Measurements from ENCODE around the gene PNKD.

PNKD gene, protein sequence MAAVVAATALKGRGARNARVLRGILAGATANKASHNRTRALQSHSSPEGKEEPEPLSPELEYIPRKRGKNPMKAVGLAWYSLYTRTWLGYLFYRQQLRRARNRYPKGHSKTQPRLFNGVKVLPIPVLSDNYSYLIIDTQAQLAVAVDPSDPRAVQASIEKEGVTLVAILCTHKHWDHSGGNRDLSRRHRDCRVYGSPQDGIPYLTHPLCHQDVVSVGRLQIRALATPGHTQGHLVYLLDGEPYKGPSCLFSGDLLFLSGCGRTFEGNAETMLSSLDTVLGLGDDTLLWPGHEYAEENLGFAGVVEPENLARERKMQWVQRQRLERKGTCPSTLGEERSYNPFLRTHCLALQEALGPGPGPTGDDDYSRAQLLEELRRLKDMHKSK

DNA sequence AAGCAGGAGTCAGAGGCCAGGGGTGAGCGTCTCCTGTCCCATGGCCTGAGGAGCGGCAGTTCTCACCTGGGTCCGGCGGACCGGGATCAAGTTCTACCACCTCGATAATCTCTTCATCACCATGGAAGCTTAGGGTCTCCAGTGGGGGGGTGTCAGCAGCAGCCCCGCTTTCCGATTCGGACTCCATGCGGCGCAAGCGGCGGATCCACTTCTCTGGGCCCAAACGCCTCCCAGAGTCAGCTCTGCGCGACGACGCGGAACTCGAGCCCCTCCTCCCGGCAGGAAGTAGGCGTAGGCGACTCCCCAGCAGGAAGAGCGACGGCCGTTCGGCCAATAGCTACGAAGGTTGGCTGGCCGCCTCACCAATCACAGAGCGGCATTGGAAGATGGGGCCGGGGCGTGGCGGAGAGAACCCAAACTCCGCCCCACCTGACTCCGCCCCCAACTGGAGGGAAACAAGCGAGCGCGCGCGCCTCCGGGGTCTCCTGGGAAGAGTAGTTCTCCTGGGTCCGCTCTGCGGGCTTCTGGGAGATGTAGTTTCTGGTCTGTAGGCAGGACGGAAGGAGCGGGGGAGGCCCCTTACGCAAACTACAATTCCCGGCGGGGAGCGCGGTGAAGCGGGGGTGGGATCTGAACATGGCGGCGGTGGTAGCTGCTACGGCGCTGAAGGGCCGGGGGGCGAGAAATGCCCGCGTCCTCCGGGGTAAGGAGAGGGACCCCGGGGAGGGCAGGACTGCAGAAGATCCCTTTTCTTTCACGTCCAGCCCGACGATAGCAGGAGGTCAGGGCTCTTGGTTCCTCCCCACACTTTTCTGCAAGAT lies at the start of gene PNKD, which contains the start of gene AAMP:
TSS of gene PNKD (plus strand) at position 620 of the 821 bp plus-strand sequence. CDS start at position 637, 17 bp downstream.
TSS of gene AAMP (minus strand) at position 238 of the 821 bp plus-strand sequence. CDS start at position 187, 51 bp downstream.
- DNase-seq = peak; percentile 97

DNA sequence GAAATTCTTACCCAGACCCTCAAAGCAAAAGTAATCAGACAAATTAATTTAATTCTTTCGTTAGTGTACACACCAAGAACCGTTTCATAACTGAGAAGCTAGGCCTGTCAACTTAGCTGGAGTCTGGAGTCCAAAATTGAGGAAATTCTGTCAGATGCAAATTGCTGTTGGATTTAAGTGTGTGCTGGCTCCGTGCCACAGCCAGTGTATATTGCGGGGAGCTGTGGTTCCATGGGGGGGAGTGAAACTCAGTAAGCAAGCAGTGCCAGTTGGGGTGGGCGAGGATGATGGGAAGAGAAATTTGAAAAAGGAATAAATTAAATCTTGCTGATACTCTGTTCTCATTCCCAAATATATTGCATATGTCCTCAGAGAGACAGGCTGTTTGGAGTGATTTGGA lies 49.3 kb upstream of the PNKD start:
- no peak for DNase-seq

DNA sequence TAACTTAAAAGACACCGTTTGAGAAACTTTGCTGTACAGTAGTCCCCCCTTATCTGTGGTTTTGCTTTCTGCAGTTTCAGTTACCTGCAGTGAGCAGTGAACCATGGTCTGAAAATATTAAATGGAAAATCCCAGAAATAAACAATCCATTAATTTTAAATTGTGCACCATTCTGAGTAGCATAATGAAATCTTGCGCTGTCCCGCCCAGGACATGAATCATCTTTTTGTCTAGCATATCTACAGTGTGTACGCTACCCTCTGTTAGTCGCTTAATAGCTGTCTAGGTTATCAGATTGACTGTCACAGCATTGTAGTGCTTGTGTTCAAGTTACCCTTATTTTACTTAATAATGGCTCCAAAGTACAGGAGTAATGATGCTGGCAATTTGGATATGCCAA lies 47.3 kb upstream of the PNKD start:
- no peak for DNase-seq

DNA sequence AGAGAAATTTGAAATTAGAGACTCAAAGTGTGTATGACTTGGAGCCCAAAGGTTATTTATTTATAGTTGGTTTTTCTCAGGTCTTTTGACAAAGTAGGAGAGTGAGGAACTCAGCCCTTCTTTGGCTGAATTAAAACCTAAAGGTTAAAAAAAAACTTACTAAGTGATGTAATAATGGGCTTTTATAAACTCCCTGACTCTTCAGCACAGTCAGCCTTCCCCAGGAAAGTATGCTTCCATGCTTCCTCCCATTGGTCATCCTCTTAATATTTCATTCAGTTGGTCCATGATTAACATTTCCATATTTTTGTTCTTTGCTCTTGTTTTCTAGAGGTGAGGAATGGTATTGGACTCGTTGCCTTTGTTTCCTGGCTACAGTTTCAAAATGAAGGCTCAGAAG lies 46.1 kb upstream of the PNKD start:
- DNase-seq = no peak

DNA sequence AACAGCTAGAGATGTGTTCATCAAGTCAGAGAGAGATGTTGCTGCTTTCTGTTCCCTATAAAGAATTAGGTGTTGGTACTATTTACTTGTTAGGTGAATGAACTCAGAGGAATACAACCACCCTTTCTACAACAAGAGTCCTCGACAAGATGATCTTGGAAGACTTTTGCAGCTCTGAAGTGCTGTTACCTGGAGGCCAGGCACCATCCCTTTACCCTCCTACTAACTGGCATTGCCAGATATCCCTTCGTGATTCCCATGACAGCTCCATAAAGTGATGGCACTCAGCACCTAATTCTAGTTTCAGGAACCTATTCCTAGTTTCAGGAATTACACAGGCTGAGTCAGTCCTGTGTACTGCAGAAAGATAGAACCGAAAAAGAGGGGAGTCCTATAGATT lies 43.4 kb upstream of the PNKD start:
- no peak for DNase-seq

DNA sequence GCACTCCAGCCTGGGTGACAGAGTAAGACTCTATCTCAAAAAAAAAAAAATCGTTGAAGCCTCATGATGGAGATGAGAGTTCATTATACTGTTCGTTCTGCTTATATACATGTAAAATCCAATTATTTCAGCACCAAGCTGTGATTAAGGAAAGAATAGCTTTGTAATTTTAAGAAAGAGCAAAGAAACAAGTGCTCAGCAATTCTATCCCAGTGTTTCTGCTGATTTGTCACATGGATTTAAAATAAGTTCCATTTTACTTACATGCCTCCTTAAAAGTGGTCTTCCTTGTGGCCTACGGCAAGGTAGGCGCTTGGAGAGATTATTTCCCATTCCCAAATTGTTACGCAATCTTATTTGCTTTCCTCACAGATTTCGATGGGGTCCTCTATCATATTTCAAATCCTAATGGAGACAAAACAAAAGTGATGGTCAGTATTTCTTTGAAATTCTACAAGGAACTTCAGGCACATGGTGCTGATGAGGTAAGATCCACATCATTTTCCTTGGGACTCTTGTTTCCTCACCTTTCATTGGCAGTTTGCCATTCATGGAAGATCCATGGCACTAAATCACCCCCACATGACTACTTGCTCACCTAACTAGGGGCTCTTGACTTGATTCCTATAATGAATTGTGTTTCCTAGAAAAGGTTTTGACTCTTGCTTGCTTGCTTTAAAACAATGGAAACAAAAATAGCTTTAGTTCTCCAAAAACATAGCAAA lies 41.8 kb upstream of the PNKD start:
- DNase-seq = no peak

DNA sequence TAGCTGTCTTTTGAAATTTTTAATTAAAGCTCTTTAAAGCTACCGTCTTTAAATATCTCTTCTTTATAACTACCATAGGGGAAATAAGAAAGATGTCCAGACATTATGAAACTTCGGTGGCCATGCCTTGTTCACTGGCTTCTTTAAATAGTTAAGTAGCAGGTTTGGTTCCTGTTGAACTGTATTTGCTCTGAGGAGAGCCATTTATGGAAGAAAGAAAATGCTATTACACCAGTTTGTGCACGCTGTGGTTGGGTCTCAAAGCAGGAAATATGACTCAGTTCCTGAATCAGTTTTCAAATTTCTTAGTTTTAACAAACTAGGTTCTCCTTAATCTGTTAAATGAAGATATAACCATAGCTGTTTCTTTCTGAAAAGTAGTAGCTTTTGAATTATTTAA lies 41.1 kb upstream of the PNKD start:
- no peak for DNase-seq

DNA sequence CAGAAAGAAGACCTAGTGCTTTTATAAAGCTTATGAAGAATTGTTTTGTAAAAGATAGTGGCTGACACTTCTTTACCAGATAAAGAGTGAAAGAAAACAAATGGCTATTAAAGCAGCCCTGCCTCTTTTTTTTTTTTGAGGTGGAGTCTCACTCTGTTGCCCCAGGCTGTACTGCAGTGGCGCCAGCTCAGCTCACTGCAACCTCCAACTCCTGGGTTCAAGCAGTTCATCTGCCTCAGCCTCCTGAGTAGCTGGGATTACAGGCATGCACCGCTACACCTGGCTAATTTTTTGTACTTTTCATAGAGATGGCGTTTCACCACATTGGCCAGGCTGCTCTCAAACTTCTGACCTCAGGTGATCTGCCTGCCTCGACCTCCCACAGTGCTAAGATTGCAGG lies 40.5 kb upstream of the PNKD start:
- no peak for DNase-seq

DNA sequence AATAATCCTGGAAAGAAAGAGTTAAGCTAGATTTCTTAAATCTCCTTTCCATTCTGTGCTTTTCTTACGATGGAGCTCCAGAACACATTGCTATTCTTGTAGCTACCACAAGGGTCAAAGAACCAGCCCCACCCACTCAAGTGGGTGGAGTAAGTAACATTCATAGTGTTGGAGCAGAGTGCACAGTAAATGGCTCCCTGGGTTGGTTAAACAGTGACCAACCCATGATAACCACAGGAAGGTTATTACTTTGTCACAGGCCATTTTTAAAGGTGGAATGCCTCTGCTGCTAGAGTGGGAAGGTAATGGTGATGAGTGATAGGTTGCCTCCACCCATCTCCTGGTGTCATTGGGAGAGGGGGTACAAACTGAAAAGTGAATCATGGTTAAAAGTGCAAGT lies 39.4 kb upstream of the PNKD start:
- no peak for DNase-seq

DNA sequence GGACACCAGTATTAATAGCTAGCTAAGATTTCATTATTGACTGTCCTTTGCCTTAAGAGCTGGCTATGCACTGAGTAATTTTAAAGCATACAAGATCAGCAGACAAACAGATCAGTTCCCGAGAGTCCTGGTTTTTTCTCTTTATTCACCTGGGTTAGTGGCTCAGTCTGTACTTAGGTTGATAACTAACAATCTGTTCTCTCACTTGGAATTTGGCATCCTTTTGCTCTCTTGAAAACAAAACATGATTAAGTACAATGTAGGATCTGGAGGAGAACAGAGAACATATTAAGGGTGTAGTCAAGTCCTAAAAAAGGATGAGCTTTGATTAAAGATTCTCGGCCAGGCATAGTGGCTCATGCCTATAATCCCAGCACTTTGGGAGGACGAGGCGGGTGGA lies 36.8 kb upstream of the PNKD start:
- DNase-seq = no peak

DNA sequence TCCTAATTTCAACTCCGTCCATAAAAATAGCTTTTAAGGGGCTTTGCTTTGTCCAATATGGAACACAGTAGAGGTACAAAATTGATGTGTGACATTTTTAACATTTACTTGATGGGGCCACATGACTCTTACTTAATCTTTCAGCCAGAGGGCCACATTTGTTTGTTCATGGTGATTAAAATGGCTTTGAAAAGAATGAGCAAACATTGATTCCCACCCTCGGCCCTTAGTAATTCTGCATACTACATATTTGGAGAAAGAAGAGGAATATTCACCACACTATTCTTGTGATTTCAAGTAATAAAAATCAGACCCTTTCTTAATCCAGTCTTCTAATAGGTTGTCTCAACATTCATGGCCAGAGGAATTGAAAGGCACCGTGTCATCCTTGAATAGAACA lies 35.8 kb upstream of the PNKD start:
- DNase-seq = no peak

DNA sequence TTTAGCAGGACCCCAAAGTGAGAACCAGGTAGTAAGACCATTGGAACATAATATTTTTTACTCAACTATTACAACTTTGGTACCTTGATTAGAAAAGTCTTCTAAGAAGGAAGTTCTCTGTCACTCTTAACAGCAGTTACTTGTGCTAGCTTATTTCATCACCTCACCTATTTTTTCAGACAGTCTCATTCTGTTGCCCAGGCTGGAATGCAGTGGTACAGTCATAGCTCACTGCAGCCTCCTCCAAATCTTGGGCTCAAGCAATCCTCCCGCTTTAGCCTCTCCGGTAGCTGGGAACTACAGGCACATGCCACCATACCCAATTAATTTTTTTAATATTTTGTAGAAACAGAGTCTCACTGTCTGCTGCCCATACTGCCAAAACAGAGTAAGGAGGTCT lies 35.3 kb upstream of the PNKD start:
- no peak for DNase-seq

DNA sequence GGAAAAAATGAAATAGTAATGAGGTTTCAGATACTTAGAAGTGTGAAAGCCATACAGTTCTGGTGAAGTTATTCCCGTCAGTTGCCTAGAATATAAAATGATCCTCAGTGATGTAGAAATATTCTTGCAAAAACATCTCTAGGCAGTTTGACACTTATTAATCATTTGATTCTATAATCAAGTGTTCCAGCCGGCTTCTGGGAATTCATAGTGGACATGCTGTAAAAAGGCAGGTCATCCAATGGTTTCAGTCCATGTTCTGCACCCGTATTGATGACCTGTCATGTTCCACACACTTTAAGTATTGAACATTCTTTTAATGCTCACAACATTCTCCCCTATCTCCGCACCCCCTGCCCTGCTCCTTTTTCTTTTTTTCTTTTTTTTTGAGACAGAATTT lies 33.5 kb upstream of the PNKD start:
- no peak for DNase-seq

DNA sequence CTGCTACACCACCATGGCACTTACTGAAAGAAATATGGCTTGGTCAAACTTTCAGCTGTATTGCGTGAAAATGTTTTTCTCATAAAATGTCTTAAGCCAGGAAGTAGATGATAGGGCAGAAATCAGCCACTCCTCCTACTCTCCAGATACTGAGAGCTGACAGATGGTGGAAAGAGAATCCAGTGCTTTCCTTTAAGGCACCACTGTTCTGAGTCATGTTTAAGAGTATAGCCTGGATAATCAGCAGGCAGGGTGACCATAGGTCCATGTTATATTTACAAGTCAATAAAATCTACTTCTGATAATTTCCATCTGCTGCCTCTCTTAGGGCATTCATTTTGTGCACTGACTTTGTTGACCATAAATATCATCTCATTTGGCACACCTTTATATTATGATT lies 31.4 kb upstream of the PNKD start:
- no peak for DNase-seq

DNA sequence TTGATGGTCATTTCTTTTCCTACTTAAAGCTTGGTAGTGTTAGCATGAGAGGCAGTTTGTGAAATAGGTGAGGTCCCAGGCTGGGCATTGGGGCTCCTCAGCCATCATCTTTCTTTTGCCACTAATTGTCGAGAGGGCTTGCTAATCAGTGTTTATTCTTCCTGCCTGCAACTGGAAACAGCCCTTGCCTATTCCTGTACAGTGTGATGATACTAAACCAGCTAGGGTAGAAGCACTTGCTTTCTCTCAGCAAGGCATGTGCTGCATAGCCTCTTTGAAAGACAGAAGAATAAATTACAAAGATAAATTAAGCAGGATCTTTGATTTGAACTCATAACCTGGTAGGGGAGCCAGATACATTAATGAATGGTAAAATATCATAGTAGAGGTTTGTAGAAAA lies 26.1 kb upstream of the PNKD start:
- no peak for DNase-seq

DNA sequence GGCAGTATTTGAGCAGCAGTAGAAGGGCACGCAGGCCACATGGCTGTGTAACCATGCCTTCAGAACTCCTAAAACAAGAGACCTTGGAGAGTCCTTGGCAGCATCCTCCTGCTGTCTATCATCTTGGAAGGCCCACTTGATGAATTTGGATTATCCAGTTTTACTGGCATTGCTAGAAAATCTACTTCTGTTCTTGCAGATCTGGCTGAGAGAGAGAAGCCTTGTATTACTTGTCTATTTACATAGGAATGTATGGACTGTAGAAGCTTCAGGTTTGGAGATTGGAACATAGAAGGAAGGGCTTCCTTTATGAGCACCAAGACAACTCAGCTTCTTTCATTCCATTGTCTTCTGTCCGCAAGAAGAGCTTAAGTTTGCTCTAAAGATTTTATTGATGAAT lies 25.7 kb upstream of the PNKD start:
- DNase-seq = no peak

DNA sequence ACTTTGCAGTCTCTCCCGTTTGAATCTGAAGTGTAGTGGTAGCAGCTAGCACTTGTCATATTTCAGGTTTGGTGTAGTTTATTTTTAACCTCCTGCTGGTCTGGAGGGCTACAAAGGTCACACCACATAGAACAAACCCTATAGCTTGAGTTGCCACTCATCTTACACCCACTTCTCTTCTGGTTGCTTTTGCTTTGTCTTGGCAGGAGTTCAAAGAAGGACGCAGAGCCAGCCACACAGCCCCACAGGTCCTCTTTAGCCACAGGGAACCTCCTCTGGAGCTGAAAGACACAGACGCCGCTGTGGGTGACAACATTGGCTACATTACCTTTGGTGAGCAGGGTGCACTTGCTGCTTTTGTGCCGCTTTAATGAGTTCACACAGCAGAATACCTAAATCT lies 25.1 kb upstream of the PNKD start:
- DNase-seq = no peak

DNA sequence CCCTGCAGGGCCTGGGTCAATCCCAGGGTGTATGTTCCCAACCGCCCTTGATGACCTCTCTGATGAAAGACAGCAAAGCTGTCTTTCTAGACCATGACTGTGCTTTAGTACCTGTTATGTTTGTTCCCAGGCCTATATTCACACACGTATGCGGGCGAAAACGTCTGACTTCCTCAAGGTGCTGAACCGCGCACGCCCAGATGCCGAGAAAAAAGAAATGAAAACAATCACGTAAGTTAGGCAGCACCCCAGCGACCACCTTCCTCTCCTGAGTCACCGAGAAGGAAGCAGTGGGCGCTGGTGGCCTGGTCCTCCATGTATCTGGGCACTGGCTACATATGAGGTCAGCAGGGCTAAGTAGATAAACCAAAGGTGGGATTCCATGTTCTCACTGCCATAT lies 20.6 kb upstream of the PNKD start:
- no peak for DNase-seq

DNA sequence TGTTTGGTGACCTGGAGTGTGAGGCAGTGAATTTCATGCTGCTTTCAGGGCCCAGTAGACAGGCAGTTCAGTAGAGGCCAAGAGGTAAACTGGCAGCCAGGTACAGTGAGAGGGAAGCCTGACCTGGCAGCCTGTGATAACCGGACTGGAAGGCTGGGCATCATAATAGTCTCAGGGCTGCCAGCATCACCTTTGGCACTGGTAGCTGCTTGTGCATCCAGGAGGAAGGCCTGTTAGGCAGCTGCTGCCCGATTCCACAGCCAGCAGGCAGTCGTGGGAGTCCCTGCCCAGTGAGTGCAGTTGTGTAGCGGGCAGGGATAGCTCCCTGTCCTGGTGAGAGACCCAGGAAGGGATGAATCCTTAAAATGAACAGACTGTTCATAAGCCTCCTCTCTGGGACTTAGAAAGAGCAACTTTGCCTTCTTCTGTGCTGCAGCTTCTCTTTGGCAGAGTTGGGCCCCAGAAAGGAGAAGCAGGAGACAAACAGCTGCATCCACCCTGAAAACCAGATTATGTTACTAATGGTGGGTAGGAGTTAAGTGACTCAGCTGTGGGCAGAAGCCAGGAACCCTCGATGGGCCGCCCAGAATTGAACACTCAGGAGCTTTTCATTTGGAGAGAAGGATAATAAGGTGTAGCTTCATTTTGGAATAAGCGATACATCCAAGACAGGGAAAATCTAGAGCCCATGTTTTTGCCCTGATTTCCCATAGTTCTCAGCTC lies 17.6 kb upstream of the PNKD start:
- DNase-seq = no peak

DNA sequence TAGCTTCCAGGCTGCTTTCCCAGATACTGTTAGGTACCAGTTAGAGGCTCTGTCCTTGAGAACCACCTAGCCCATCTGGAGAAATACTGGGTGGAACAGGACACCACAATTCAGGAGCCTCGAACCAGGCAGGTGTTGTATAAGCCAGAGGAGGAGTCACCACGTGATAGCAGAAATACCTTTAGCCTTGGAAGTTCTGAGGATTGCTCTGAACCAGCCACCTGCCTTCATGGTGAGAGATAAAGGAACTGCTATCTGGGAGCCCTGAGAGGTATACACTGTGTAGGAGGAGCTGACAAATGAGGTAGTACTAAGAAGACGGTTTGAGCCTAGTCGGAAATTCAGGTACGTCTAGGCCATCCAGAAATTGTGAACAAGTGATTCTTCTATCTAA lies 17.1 kb upstream of the PNKD start:
- DNase-seq = no peak

DNA sequence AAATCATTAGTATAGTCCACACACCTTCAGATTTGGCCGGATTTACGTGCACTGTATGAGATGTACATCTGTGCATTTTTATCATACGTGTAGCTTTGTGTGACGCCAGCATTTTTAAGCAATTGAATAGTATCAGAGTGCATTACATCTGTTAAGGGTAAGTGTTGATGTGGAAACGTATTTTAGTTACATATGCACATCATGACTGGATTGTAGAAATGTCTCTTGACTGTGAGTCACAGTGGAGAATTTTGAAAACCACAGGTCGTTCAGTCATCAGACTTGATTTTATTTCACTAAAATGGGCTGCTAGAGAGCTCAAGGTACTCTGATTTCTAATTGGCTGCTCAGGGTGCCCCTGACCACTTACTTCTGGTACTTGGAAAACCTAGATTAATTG lies 14.9 kb upstream of the PNKD start:
- DNase-seq = no peak

DNA sequence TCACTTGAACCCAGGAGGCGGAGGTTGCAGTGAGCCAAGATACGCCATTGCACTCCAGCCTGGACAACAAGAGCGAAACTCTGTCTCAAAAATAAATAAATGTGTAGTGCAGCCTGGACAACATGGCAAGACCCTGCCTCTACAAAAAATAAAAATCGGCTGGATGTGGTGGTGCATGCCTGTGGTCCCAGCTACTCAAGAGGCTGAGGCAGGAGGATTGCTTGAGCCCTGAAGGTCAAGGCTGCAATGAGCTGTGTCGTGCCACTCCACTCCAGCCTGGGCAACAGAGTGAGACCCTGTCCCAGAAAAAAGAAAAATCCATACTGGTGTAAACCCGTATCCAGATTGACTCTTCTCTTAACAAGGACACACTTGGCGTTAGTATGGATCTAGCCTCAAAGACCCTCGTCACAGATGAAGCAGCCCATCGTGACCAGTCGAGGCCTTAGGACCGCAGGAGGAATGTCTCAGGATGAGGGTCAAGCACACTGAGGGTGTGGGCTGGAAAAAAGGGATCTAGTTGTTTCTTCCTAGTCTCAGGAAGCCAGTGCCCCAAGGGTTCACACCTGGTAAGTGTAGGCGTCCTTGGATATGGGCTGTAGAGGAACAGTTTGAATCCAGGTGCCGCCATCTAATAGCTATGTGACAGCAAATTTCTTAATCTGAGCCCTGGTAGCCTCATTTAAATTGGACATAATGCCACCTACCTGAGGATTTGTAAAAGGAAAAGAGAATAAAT lies 13.5 kb upstream of the PNKD start:
- DNase-seq = no peak
